Measurements from ENCODE around the gene DNAJC5G.

DNA sequence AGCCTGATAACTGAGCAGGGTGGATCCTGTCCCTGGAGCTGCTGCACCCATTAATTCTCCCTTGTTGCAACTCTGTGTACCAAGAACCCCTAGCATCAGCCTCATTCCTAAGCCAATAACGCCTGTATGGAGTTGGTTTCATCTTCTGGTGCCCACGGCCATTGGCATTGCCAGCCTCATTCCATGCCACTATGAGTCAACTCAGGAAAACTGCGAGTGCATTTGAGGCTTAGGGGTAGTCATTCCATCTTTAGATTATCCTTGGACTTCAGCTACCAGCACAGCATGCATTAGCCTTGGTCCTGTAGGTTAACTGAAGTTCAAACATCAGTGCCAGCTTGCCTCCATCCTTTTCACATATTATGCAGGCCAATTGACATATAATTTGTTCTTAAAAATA is 5.6 kb downstream of the DNAJC5G start:
- TF ChIP-seq, protein P1, sequence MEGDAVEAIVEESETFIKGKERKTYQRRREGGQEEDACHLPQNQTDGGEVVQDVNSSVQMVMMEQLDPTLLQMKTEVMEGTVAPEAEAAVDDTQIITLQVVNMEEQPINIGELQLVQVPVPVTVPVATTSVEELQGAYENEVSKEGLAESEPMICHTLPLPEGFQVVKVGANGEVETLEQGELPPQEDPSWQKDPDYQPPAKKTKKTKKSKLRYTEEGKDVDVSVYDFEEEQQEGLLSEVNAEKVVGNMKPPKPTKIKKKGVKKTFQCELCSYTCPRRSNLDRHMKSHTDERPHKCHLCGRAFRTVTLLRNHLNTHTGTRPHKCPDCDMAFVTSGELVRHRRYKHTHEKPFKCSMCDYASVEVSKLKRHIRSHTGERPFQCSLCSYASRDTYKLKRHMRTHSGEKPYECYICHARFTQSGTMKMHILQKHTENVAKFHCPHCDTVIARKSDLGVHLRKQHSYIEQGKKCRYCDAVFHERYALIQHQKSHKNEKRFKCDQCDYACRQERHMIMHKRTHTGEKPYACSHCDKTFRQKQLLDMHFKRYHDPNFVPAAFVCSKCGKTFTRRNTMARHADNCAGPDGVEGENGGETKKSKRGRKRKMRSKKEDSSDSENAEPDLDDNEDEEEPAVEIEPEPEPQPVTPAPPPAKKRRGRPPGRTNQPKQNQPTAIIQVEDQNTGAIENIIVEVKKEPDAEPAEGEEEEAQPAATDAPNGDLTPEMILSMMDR (conservative IDR thresholded peaks at IDR 0.05), result no peak
- TF ChIP-seq EZH2 (IDR thresholded peaks at IDR 0.05; ENCODE audit: low read depth), result no peak
